HFF-Myc (cell line): ENCODE data around the gene TASOR2.

ENCODE experiments used
- DNase-seq: peaks from one replicate; pipeline ENCODE4 v3.0.0-alpha.2; 2011; ENCODE audit warnings: low read depth; ENCODE audit errors: extremely low read depth
- H3K4me3 ChIP-seq: replicated peaks from 2 replicates; pipeline ENCODE4 v1.5.1; 2011; ENCODE audit warnings: low read depth, mild to moderate bottlenecking, control low read depth, low read length
- CTCF ChIP-seq: IDR thresholded peaks from 2 replicates; pipeline ENCODE4 v1.5.1; 2012; ENCODE audit warnings: mild to moderate bottlenecking, low read depth, low read length, control low read depth; ENCODE audit errors: missing control alignments

Gene TASOR2

GRCh38 chr10:5684971-5685763 lies 529 bp downstream of the TASOR2 start:
- peak; percentile 52 for DNase-seq
- H3K4me3 ChIP-seq = peak overlapping the region; percentile 60
- peak; percentile 42 for TF ChIP-seq CTCF

- TF ChIP-seq CTCF = no peak
- no peak for DNase-seq
- H3K4me3 ChIP-seq = peak overlapping the region; percentile 60
These were observed 1.2 kb downstream of the TASOR2 start for GRCh38 chr10:5685764-5686240.

GRCh38 chr10:5688587-5688986 lies 3.9 kb downstream of the TASOR2 start:
- DNase-seq = no peak
- H3K4me3 ChIP-seq = no peak overlapping the region
- no peak for TF ChIP-seq CTCF

- peak overlapping the region; percentile 43 for H3K4me3 ChIP-seq
- no peak for TF ChIP-seq CTCF
- DNase-seq = no peak
These were observed 7.1 kb downstream of the TASOR2 start for GRCh38 chr10:5691786-5692185.

GRCh38 chr10:5692461-5693358 lies 8.1 kb downstream of the TASOR2 start:
- peak overlapping the region; percentile 43 for H3K4me3 ChIP-seq
- no peak for TF ChIP-seq CTCF
- DNase-seq = no peak

DNA sequence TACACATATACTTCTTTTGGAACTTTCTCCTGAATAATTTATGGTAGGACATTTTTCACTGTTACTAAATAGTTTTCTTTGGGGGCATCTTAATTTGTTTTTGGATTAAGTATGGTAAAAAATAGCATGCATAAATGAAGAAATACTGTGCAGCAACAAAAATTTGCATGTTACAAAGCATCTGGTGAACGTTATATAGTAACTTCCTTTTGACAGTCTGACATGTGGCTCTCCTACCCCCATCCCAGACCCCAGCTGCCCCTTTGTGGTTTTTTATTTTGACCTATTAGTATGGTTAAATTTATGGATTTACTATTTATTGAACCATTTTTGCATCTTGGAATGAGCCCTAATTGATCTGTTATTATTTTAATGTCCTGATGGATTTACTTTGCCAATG lies 9.9 kb downstream of the TASOR2 start:
- H3K4me3 ChIP-seq = no peak overlapping the region
- no peak for DNase-seq
- TF ChIP-seq CTCF = no peak
